HG03575 (cell line): Measurements from ENCODE around the gene PNPLA7.
"Not testable (repeated sequence)": the region's sequence is repeated elsewhere in the genome, so short reads cannot be mapped to it uniquely, and the experiment has no call there.

Source experiments
- ATAC-seq: cut with Tn5 transposase; IDR thresholded peaks from one replicate; pipeline ENCODE4 v1.9.1; 2021; ENCODE audit not compliant: unreplicated experiment, insufficient number of reproducible peaks, low FRiP score; ENCODE audit errors: extremely low read depth

The PNPLA7 gene

GRCh38 chr9:137578518-137579258 is 28.5 kb upstream of the PNPLA7 start, which contains the start of gene DPH7:
DPH7 (minus strand) TSS chr9:137578925; CDS start chr9:137578777, 148 bp downstream.
- ATAC-seq, result no peak

GRCh38 chr9:137575716-137576411 is 25.7 kb upstream of the PNPLA7 start:
- no peak for ATAC-seq

GRCh38 chr9:137575364-137575715 is 25.1 kb upstream of the PNPLA7 start:
- no peak for ATAC-seq

- no peak for ATAC-seq
Measured at GRCh38 chr9:137574192-137574591, 24.0 kb upstream of the PNPLA7 start.

GRCh38 chr9:137570566-137570965 is 20.4 kb upstream of the PNPLA7 start:
- ATAC-seq, result no peak

- no peak for ATAC-seq
Measured at GRCh38 chr9:137569609-137570203, 19.5 kb upstream of the PNPLA7 start.

GRCh38 chr9:137568445-137568844 is 18.2 kb upstream of the PNPLA7 start:
- not testable (repeated sequence) for ATAC-seq

- no peak for ATAC-seq
Measured at GRCh38 chr9:137564817-137565411, 14.7 kb upstream of the PNPLA7 start.

GRCh38 chr9:137564134-137564533 is 13.9 kb upstream of the PNPLA7 start:
- ATAC-seq, result no peak

GRCh38 chr9:137558127-137558526 is 7.9 kb upstream of the PNPLA7 start:
- no peak for ATAC-seq

- no peak for ATAC-seq
Measured at GRCh38 chr9:137556069-137556838, 6.1 kb upstream of the PNPLA7 start.

GRCh38 chr9:137555179-137555578 is 5.0 kb upstream of the PNPLA7 start:
- no peak for ATAC-seq

GRCh38 chr9:137554349-137554748 is 4.1 kb upstream of the PNPLA7 start:
- no peak for ATAC-seq

- ATAC-seq, result not testable (repeated sequence)
Measured at GRCh38 chr9:137553654-137554053, 3.5 kb upstream of the PNPLA7 start.

- ATAC-seq, result no peak
Measured at GRCh38 chr9:137552022-137552768, 2.0 kb upstream of the PNPLA7 start.

GRCh38 chr9:137551264-137552021 is 1.2 kb upstream of the PNPLA7 start, which contains the start of gene MRPL41:
MRPL41 (plus strand) TSS chr9:137551879; CDS start chr9:137552082, 203 bp downstream.
- no peak for ATAC-seq

GRCh38 chr9:137550958-137551263 is 709 bp upstream of the PNPLA7 start:
- ATAC-seq, result not testable (repeated sequence)
